OCI-LY7 (cell line): Measurements from ENCODE around the gene MAP1B. TPM values are rescaled to one million over a fixed set of nuclear protein-coding genes. Genes with fewer than 3 reads are reported as not detected.

Experiments used
- BruUV-seq: library from RNA; stranded (reverse); fragments of 400-500 nt; replicated peaks from 2 replicates; lab custom pipeline; 2021; lab: Mats Ljungman, UMichigan
- CTCF ChIA-PET: fragments of 300-600 bp; sonication (Branson Sonifier 250); formaldehyde crosslinking; loops from one replicate; lab custom pipeline; 2022; ENCODE audit warnings: antibody characterized with exemption; ENCODE audit not compliant: unreplicated experiment; lab: Charles Lee
- POLR2A ChIA-PET: fragments of 300-600 bp; sonication (Branson Sonifier 250); formaldehyde crosslinking; loops from one replicate; lab custom pipeline; 2022; ENCODE audit warnings: antibody characterized with exemption; lab: Charles Lee
- DNase-seq: peaks from one replicate; pipeline ENCODE4 v3.0.0-alpha.2; 2015; ENCODE audit warnings: low spot score
- H2AFZ ChIP-seq: fragments of 200-600 bp; sonication (generic), shearing (Covaris generic); 2 replicates; pipeline ENCODE4 v1.6.1; 2014; ENCODE audit warnings: mild to moderate bottlenecking, antibody characterized with exemption, low read length, moderate library complexity
- H3K27ac ChIP-seq: fragments of 200-600 bp; sonication (generic); 2 replicates; pipeline ENCODE4 v1.5.1; 2014; ENCODE audit warnings: mixed run types, low read depth, mild to moderate bottlenecking, moderate library complexity, low read length, inconsistent platforms; ENCODE audit not compliant: poor library complexity, severe bottlenecking
- H3K36me3 ChIP-seq: fragments of 200-600 bp; sonication (generic); 2 replicates; pipeline ENCODE4 v1.6.1; 2014; ENCODE audit warnings: mild to moderate bottlenecking, antibody characterized with exemption, low read length, moderate library complexity, mixed read lengths; ENCODE audit not compliant: insufficient read depth
- H3K4me1 ChIP-seq: fragments of 200-600 bp; sonication (generic); 2 replicates; pipeline ENCODE4 v1.5.1; 2014; ENCODE audit warnings: mild to moderate bottlenecking, low read length; ENCODE audit not compliant: insufficient read depth, poor library complexity, severe bottlenecking
- H3K4me2 ChIP-seq: fragments of 200-600 bp; sonication (generic); 2 replicates; pipeline ENCODE4 v1.6.1; 2014; ENCODE audit warnings: mild to moderate bottlenecking, low read length
- H3K4me3 ChIP-seq: fragments of 200-600 bp; sonication (generic); 2 replicates; pipeline ENCODE4 v1.5.1; 2014; ENCODE audit warnings: mild to moderate bottlenecking, low read depth, low read length; ENCODE audit not compliant: poor library complexity, severe bottlenecking
- H3K79me2 ChIP-seq: fragments of 200-600 bp; sonication (generic); 2 replicates; pipeline ENCODE4 v1.6.1; 2016; ENCODE audit warnings: low read depth, mild to moderate bottlenecking, low read length, moderate library complexity, mixed read lengths; ENCODE audit not compliant: insufficient read depth
- H3K9me2 ChIP-seq: fragments of 200-600 bp; sonication (generic); 2 replicates; pipeline ENCODE4 v1.6.1; 2016; ENCODE audit warnings: mild to moderate bottlenecking, low read length, mixed read lengths; ENCODE audit not compliant: insufficient read depth
- H3K9me3 ChIP-seq: fragments of 200-600 bp; sonication (generic); 2 replicates; pipeline ENCODE4 v1.6.1; 2014; ENCODE audit warnings: mild to moderate bottlenecking, mixed run types, low read length, mixed read lengths
- H4K20me1 ChIP-seq: fragments of 200-600 bp; sonication (generic); 2 replicates; pipeline ENCODE4 v1.6.1; 2014; ENCODE audit warnings: mild to moderate bottlenecking, antibody characterized with exemption, low read length, moderate library complexity, mixed read lengths; ENCODE audit not compliant: insufficient read depth
- CTCF ChIP-seq: fragments of 200-600 bp; sonication (generic); conservative IDR thresholded peaks from 2 replicates; pipeline ENCODE4 v1.5.1; 2014; ENCODE audit warnings: mild to moderate bottlenecking, antibody characterized with exemption, low read length, moderate library complexity, mixed read lengths
- EZH2phosphoT487 ChIP-seq: fragments of 200-600 bp; sonication (generic); IDR thresholded peaks from 2 replicates; pipeline ENCODE4 v1.6.1; 2018; ENCODE audit warnings: low read depth, borderline replicate concordance, mild to moderate bottlenecking, mixed run types, antibody characterized with exemption, low read length, moderate library complexity, mixed read lengths
- intact Hi-C: fragments of 100-400 bp; cut with micrococcal nuclease; formaldehyde crosslinking; loops from one replicate; pipeline ENCODE4 v1.10.0; 2022; ENCODE audit not compliant: unreplicated experiment
- total RNA-seq, 2 experiments: library from RNA; depleted of rRNA in 1 of 2; stranded (reverse); fragments of >200 nt in 1 of 2; shearing (Covaris generic) in 1 of 2; gene quantifications; 2 replicates each; pipeline ENCODE4 v1.2.3, GENCODE V29; 2014 to 2022

The MAP1B gene
- total RNA-seq, 2 experiments from 2014 or later: not detected

DNA sequence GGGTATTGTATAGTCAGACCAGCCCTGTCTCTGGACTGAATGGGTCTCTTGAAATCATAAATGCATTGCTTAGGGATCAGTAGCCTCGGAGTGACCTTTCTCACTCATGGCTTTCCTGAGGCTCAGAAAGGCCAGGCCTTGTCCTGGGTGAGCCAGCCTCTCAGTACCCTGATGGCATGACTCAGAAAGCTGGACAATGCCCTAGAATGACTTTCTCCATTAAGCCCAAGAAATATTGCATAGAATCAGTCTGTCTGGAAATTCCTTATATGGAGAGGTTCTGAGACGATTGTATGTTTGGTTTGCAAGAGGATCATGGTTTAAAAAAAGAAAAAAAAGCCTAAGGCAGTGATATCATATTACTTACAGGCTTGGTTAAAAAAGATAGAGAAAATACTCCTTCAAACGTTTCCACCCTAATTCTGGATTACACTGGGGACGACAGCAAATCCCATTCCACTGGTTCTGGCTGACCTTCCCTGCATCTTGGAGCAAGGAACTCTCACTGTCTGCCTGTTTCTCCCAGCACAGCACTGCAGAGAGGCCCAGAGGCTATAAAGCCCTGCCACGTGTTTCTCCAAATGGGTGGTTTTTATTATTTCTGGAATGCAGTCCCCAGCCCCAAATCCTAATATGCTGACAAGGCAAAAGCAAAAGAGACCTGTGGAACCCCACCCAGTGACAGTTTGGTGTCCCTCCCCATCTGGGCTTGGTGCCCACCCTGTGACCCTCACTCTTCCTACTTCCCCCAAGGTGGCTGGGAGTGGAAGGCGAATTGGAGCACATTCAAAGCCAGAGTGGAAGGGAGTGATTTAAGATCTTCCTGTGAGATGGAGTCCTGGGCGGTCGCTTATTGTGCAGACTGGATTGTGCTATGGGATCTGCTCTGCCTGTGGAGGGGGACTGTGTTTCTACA lies 34.4 kb downstream of the MAP1B start:
- Histone ChIP-seq H3K4me2 (no peak overlapping the region), H3K4me1 (no peaks in the 10 kb centered on the region), H4K20me1 (no peaks in the 10 kb centered on the region), H3K9me3 (no peaks in the 10 kb centered on the region), H3K36me3 (no peaks in the 10 kb centered on the region), H2AFZ (no peak overlapping the region), H3K79me2 (no peaks in the 10 kb centered on the region), H3K9me2 (no peaks in the 10 kb centered on the region), H3K4me3 (no peak overlapping the region), H3K27ac (no peak overlapping the region)
- no peak for DNase-seq
- ChIA-PET POLR2A (no interaction called here), CTCF (no interaction called here)
- intact Hi-C loops: no loop called here
- BruUV-seq: no TSS peak
- TF ChIP-seq EZH2phosphoT487 (no peak), CTCF (no peak)

DNA sequence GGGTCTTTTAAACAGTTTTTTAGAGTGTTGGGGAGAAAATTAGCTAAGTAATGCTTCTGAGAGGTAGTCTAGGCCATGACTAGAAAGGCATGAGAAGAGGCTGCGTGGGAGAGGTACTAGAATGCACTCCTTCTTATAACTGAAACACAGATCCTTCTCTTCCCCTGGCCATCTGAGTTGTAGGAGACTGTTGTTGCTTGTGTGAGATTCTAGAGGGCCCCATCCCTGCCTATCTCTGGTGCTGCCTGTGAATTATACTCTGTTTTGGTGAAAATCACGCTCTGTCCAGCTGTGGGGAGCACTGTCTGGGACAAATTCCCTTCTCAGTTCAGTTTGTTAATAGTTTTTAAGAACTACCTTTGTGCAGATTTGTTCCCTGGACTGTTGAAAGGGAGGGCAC lies 37.5 kb downstream of the MAP1B start:
- no TSS peak for BruUV-seq
- Histone ChIP-seq H3K79me2 (no peaks in the 10 kb centered on the region), H2AFZ (no peak overlapping the region), H3K4me3 (no peak overlapping the region), H3K9me2 (no peaks in the 10 kb centered on the region), H3K36me3 (no peaks in the 10 kb centered on the region), H3K9me3 (no peaks in the 10 kb centered on the region), H4K20me1 (no peaks in the 10 kb centered on the region), H3K4me2 (no peak overlapping the region), H3K4me1 (no peaks in the 10 kb centered on the region), H3K27ac (no peak overlapping the region)
- TF ChIP-seq CTCF (no peak), EZH2phosphoT487 (no peak)
- intact Hi-C loops: no loop called here
- ChIA-PET POLR2A (no interaction called here), CTCF (no interaction called here)
- no peak for DNase-seq

DNA sequence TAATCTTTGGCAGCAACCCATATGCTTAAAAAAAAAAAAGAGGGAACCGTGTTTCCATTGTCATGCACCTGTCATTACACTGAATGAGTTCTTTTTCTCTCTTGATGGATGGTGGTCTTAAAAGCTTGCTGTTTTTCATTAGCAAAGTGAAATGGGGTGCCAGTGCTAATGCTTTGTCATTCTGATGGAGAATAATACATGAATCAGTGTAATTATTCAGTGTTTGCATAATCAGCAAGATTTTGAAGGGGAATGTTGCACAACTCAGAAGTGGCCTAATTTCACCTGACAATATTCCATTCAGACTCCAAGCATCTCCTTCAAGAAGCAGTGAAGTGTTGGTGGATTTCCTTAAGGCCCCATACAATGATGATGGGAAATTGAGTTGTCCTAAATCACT lies 38.1 kb downstream of the MAP1B start:
- Histone ChIP-seq H3K36me3 (no peaks in the 10 kb centered on the region), H3K4me1 (no peaks in the 10 kb centered on the region), H3K4me3 (no peak overlapping the region), H3K9me2 (no peaks in the 10 kb centered on the region), H3K27ac (no peak overlapping the region), H3K79me2 (no peaks in the 10 kb centered on the region), H3K9me3 (no peaks in the 10 kb centered on the region), H2AFZ (no peak overlapping the region), H4K20me1 (no peaks in the 10 kb centered on the region), H3K4me2 (no peak overlapping the region)
- TF ChIP-seq EZH2phosphoT487 (no peak), CTCF (no peak)
- DNase-seq: no peak
- intact Hi-C loops: no loop called here
- ChIA-PET CTCF (no interaction called here), POLR2A (no interaction called here)
- no TSS peak for BruUV-seq
